HFFc6 (cell line): Measurements from ENCODE around the gene KLF3. TPM values are rescaled to one million over a fixed set of nuclear protein-coding genes. Genes with fewer than 3 reads are reported as not detected.

Experiments used
- DNase-seq: peaks from one replicate; pipeline ENCODE4 v3.0.0-alpha.2; 2018
- H3K27ac Mint-ChIP-seq: 2 replicates; pipeline ENCODE4 v1.8.0; 2020; ENCODE audit warnings: mild to moderate bottlenecking, mixed read lengths
- H3K27me3 Mint-ChIP-seq: 2 replicates; pipeline ENCODE4 v1.8.0; 2021; ENCODE audit warnings: mild to moderate bottlenecking, moderate library complexity, mixed read lengths; ENCODE audit not compliant: insufficient read depth
- H3K36me3 Mint-ChIP-seq: 2 replicates; pipeline ENCODE4 v1.8.0; 2021; ENCODE audit warnings: low read depth, mixed read lengths
- H3K4me1 Mint-ChIP-seq: 2 replicates; pipeline ENCODE4 v1.8.0; 2020; ENCODE audit warnings: low read depth, mixed read lengths
- H3K4me3 Mint-ChIP-seq: 2 replicates; pipeline ENCODE4 v1.8.0; 2020; ENCODE audit warnings: mild to moderate bottlenecking, moderate library complexity, mixed read lengths
- H3K9me3 Mint-ChIP-seq: 2 replicates; pipeline ENCODE4 v1.8.0; 2020; ENCODE audit warnings: mild to moderate bottlenecking, mixed read lengths
- total RNA-seq, 6 experiments: library from RNA; stranded (reverse); fragmentation: NEBNext Ultra II Directional; extraction: Animal tissue kit (Norgen Biotek cat#: 25700); gene quantifications; 2 replicates in 1 of 6; 3 replicates in 5 of 6; pipeline ENCODE4 v1.2.3, GENCODE V29; 2021
- TF ChIP-seq, protein P1 (sequence below): fragments of 200-600 bp; sonication (generic); IDR thresholded peaks from 2 replicates; pipeline ENCODE4 v1.5.0; 2021; ENCODE audit warnings: antibody characterized with exemption, mild to moderate bottlenecking

Gene KLF3
- total RNA-seq, 6 experiments from 2014 or later = 10.7 to 17.1 (median 14.0) TPM

DNA sequence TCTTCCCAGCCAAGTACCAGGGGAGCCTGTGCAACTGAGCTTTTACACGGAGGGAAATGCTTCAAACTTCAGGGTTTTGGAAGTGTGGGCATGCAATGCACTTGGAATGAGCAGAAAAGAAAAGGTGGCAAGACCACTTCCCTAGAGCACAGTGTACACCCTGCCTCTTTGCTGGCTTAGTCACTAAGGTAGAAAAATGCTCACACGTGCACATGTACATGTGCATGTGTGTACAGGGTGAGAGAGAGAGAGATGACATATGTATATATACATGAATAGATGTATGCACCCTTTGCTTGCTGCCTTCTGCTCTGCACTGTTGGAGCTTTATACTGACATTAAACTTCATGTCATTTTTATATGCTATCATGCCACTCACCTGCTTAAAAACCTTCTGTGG, 7.9 kb upstream of the KLF3 start:
- Mint-ChIP-seq H3K27ac (no peak overlapping the region), H3K9me3 (no peaks in the 10 kb centered on the region), H3K36me3 (peaks cover 8% of the 10 kb centered on the region; the same call in 1 of the 2 replicates), H3K27me3 (peaks cover 25% of the 10 kb centered on the region), H3K4me3 (no peak overlapping the region), H3K4me1 (no peaks in the 10 kb centered on the region)
- TF ChIP-seq, protein P1, sequence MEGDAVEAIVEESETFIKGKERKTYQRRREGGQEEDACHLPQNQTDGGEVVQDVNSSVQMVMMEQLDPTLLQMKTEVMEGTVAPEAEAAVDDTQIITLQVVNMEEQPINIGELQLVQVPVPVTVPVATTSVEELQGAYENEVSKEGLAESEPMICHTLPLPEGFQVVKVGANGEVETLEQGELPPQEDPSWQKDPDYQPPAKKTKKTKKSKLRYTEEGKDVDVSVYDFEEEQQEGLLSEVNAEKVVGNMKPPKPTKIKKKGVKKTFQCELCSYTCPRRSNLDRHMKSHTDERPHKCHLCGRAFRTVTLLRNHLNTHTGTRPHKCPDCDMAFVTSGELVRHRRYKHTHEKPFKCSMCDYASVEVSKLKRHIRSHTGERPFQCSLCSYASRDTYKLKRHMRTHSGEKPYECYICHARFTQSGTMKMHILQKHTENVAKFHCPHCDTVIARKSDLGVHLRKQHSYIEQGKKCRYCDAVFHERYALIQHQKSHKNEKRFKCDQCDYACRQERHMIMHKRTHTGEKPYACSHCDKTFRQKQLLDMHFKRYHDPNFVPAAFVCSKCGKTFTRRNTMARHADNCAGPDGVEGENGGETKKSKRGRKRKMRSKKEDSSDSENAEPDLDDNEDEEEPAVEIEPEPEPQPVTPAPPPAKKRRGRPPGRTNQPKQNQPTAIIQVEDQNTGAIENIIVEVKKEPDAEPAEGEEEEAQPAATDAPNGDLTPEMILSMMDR = no peak
- no peak for DNase-seq

DNA sequence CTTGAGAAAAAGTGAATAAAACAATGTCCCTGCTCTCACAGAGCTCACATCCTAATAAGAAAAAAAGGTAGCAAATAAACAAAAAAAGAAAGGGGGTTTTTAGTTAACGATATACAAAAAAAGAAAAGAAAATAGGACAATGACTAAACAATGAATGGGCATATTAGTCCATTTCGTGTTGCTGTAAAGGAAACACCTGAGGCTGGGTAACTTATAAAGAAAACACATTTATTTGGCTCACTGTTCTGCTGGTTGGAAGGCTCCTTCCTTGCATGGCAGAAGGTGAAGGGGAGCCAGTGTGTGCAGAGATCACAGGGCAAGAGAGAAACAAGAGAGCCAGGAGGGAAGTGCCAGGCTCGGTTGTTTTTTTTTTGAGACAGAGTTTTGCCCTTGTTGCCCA, 4.7 kb upstream of the KLF3 start:
- Mint-ChIP-seq H3K27ac (no peak overlapping the region), H3K4me3 (no peak overlapping the region), H3K9me3 (no peaks in the 10 kb centered on the region), H3K27me3 (peaks cover 18% of the 10 kb centered on the region), H3K4me1 (peaks cover 8% of the 10 kb centered on the region), H3K36me3 (peaks cover 11% of the 10 kb centered on the region; the same call in 1 of the 2 replicates)
- TF ChIP-seq, protein P1 = no peak
- DNase-seq = no peak

DNA sequence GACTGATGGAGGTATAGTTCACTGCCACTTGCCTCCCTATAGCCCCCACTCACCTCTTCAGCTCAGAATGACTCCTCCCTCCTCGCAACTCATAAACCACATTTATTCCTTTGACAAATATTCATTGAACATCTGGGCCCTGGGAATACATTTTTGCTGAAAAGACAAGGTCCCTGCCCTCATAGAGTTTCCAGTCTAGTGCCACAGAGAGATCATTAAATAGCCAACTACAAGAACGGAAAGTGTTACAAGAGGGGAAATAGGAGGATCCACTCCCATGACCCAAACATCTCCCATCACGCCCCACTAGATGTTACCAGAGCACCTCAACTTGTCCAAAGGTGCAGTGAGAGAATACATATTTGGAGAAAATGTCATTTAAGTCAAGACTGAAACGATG, 3.2 kb upstream of the KLF3 start:
- no peaks in the 10 kb centered on the region for H3K9me3 Mint-ChIP-seq
- H3K27me3 Mint-ChIP-seq = peaks cover 12% of the 10 kb centered on the region
- peaks cover 11% of the 10 kb centered on the region; the same call in 1 of the 2 replicates for H3K36me3 Mint-ChIP-seq
- TF ChIP-seq, protein P1 = no peak
- H3K4me3 Mint-ChIP-seq = no peak overlapping the region
- DNase-seq = no peak
- no peak overlapping the region for H3K27ac Mint-ChIP-seq
- H3K4me1 Mint-ChIP-seq = peaks cover 18% of the 10 kb centered on the region

DNA sequence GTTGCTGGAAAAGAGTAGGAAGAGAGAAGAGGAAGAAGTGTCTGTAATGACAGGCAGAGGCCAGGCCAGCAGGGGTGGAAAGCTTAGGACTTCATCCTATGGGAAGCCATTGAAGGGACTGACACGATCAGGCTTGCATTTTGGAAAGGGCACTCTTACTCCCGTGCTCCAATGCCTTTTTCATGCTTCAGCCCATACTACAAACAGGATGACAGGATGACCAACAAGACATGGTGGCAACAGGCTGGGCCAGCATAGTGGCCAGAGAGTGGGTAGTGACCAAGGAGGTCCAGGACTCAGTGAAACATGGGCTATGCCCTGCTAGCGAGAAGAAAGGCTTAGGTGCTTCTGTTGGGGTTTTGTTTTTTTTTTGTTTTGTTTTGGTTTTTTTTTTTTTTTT, 2.6 kb upstream of the KLF3 start:
- peaks cover 12% of the 10 kb centered on the region for H3K27me3 Mint-ChIP-seq
- peaks cover 23% of the 10 kb centered on the region for H3K4me1 Mint-ChIP-seq
- DNase-seq = no peak
- no peak overlapping the region for H3K27ac Mint-ChIP-seq
- TF ChIP-seq, protein P1 = no peak
- peaks cover 11% of the 10 kb centered on the region; the same call in 1 of the 2 replicates for H3K36me3 Mint-ChIP-seq
- no peak overlapping the region for H3K4me3 Mint-ChIP-seq
- H3K9me3 Mint-ChIP-seq = no peaks in the 10 kb centered on the region

DNA sequence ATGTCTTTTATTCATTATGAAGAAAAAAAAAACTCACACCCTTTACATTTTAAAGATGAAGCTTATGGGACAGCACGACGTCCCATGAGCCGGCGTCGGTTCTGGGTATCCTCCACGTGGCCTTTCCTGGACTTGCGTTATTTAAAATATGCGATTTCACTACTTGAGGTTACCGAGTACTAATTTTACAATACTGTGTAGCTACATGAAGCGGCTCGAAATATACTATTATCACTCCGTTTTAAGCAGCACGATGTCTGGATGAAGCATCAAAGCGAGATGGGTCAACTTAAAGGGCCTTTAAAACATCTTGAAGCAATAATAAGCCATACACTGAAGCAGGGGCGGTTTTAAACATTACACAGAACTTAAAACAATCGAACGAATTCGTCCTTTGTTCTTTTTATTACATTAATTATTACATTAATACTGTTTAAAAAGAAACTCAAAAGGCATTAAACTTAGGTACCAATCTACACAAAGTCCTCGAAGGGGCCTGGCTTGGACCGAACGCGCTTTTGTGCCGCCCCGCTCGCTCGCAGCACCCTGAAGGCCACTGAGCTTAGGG, 1.4 kb upstream of the KLF3 start:
- TF ChIP-seq, protein P1 = no peak

More for the DNA sequence above, 1.4 kb upstream of the KLF3 start:
- peak overlapping the region; percentile 62 for H3K27ac Mint-ChIP-seq
- no peaks in the 10 kb centered on the region for H3K9me3 Mint-ChIP-seq
- peaks cover 36% of the 10 kb centered on the region for H3K4me1 Mint-ChIP-seq
- H3K36me3 Mint-ChIP-seq = peaks cover 11% of the 10 kb centered on the region; the same call in 1 of the 2 replicates
- DNase-seq = no peak
- H3K4me3 Mint-ChIP-seq = peak overlapping the region; percentile 82
- H3K27me3 Mint-ChIP-seq = peaks cover 12% of the 10 kb centered on the region
